ENCODE data around the gene PPP4R1.

PPP4R1 gene

GRCh38 chr18:9552616-9553015 lies 61.7 kb downstream of the PPP4R1 start:
- DNase-seq (ENCODE audit: low read depth in 3 of 3, low spot score in 1 of 3), result no peak

GRCh38 chr18:9552191-9552590 lies 62.2 kb downstream of the PPP4R1 start:
- DNase-seq (ENCODE audit: low read depth in 3 of 3, low spot score in 1 of 3), result no peak

GRCh38 chr18:9550429-9550828 lies 63.9 kb downstream of the PPP4R1 start:
- DNase-seq (ENCODE audit: low read depth in 3 of 3, low spot score in 1 of 3), result no peak

GRCh38 chr18:9549405-9549804 lies 65.0 kb downstream of the PPP4R1 start:
- DNase-seq (ENCODE audit: low read depth in 3 of 3, low spot score in 1 of 3), result no peak

- no peak for DNase-seq (ENCODE audit: low read depth in 3 of 3, low spot score in 1 of 3)
These were observed 66.6 kb downstream of the PPP4R1 start for GRCh38 chr18:9547782-9548181.

GRCh38 chr18:9546468-9546867 lies 67.9 kb downstream of the PPP4R1 start:
- DNase-seq (ENCODE audit: low read depth in 3 of 3, low spot score in 1 of 3), result no peak

- DNase-seq (ENCODE audit: low read depth in 3 of 3, low spot score in 1 of 3), result no peak
These were observed 69.3 kb downstream of the PPP4R1 start for GRCh38 chr18:9545029-9545428.

- no peak for DNase-seq (ENCODE audit: low read depth in 3 of 3, low spot score in 1 of 3)
These were observed 71.4 kb downstream of the PPP4R1 start for GRCh38 chr18:9542924-9543323.

GRCh38 chr18:9539938-9540337 lies 74.4 kb downstream of the PPP4R1 start:
- no peak for DNase-seq (ENCODE audit: low read depth in 3 of 3, low spot score in 1 of 3)

- DNase-seq (ENCODE audit: low read depth in 3 of 3, low spot score in 1 of 3), result no peak
These were observed 75.1 kb downstream of the PPP4R1 start for GRCh38 chr18:9539283-9539682.

- DNase-seq (ENCODE audit: low read depth in 3 of 3, low spot score in 1 of 3), result no peak
These were observed 76.7 kb downstream of the PPP4R1 start for GRCh38 chr18:9537677-9538076.

- DNase-seq (ENCODE audit: low read depth in 3 of 3, low spot score in 1 of 3), result no peak
These were observed 77.8 kb downstream of the PPP4R1 start for GRCh38 chr18:9536354-9537152.

- no peak for DNase-seq (ENCODE audit: low read depth in 3 of 3, low spot score in 1 of 3)
These were observed 78.8 kb downstream of the PPP4R1 start for GRCh38 chr18:9535430-9535991.

- no peak for DNase-seq (ENCODE audit: low read depth in 3 of 3, low spot score in 1 of 3)
These were observed 79.5 kb downstream of the PPP4R1 start for GRCh38 chr18:9534844-9535243.

GRCh38 chr18:9531791-9532410 lies 82.5 kb downstream of the PPP4R1 start:
- DNase-seq (ENCODE audit: low read depth in 3 of 3, low spot score in 1 of 3), result no peak

- no peak for DNase-seq (ENCODE audit: low read depth in 3 of 3, low spot score in 1 of 3)
These were observed 83.9 kb downstream of the PPP4R1 start for GRCh38 chr18:9530226-9531009.

GRCh38 chr18:9526458-9526857 lies 87.9 kb downstream of the PPP4R1 start:
- no peak for DNase-seq (ENCODE audit: low read depth in 3 of 3, low spot score in 1 of 3)

GRCh38 chr18:9522952-9523351 lies 91.4 kb downstream of the PPP4R1 start:
- DNase-seq (ENCODE audit: low read depth in 3 of 3, low spot score in 1 of 3), result no peak

- DNase-seq (ENCODE audit: low read depth in 3 of 3, low spot score in 1 of 3), result no peak
These were observed 92.6 kb downstream of the PPP4R1 start for GRCh38 chr18:9521770-9522169.

GRCh38 chr18:9520666-9521065 lies 93.7 kb downstream of the PPP4R1 start:
- DNase-seq (ENCODE audit: low read depth in 3 of 3, low spot score in 1 of 3), result no peak

GRCh38 chr18:9519399-9519798 lies 95.0 kb downstream of the PPP4R1 start:
- no peak for DNase-seq (ENCODE audit: low read depth in 3 of 3, low spot score in 1 of 3)

- no peak for DNase-seq (ENCODE audit: low read depth in 3 of 3, low spot score in 1 of 3)
These were observed 96.5 kb downstream of the PPP4R1 start for GRCh38 chr18:9517869-9518268.

Measured in stimulated activated CD4-positive, alpha-beta T cell treated with anti-CD3 and anti-CD28 coated beads, TNF-alpha, amount 100 ng/mL, for 1 hour (primary cell).